NCI-H1105 (cell line): ENCODE data around the gene FAT3.

Experiments used
- DNase-seq: peaks from one replicate; lab custom pipeline; 2025; lab: John Stamatoyannopoulos, UW

The FAT3 gene

GRCh38 chr11:92224407-92225124, at the start of gene FAT3:
FAT3 (plus strand) TSS chr11:92224818; CDS start chr11:92352113, 127,295 bp downstream.
- peak; percentile 83 for DNase-seq

GRCh38 chr11:92179017-92179670, 45.5 kb upstream of the FAT3 start:
- DNase-seq = no peak

GRCh38 chr11:92180226-92180625, 44.4 kb upstream of the FAT3 start:
- DNase-seq = no peak

GRCh38 chr11:92180664-92181251, 43.9 kb upstream of the FAT3 start:
- no peak for DNase-seq

- DNase-seq = no peak
Observed at GRCh38 chr11:92190535-92191206, 33.9 kb upstream of the FAT3 start.

- no peak for DNase-seq
Observed at GRCh38 chr11:92192141-92192540, 32.5 kb upstream of the FAT3 start.

GRCh38 chr11:92198268-92198667, 26.4 kb upstream of the FAT3 start:
- DNase-seq = no peak

- no peak for DNase-seq
Observed at GRCh38 chr11:92199991-92200390, 24.6 kb upstream of the FAT3 start.

- DNase-seq = no peak
Observed at GRCh38 chr11:92204731-92205130, 19.9 kb upstream of the FAT3 start.

- DNase-seq = no peak
Observed at GRCh38 chr11:92206441-92206840, 18.2 kb upstream of the FAT3 start.

- no peak for DNase-seq
Observed at GRCh38 chr11:92211576-92212167, 12.9 kb upstream of the FAT3 start.

- no peak for DNase-seq
Observed at GRCh38 chr11:92212530-92212929, 12.1 kb upstream of the FAT3 start.

- no peak for DNase-seq
Observed at GRCh38 chr11:92216789-92217188, 7.8 kb upstream of the FAT3 start.

GRCh38 chr11:92219476-92219875, 5.1 kb upstream of the FAT3 start:
- no peak for DNase-seq

- DNase-seq = no peak
Observed at GRCh38 chr11:92222701-92223100, 1.9 kb upstream of the FAT3 start.

GRCh38 chr11:92224054-92224406, 588 bp upstream of the FAT3 start:
- no peak for DNase-seq

- DNase-seq = peak; percentile 50
Observed at GRCh38 chr11:92225125-92225567, 528 bp downstream of the FAT3 start.

GRCh38 chr11:92225568-92226330, 1.1 kb downstream of the FAT3 start:
- peak; percentile 43 for DNase-seq

GRCh38 chr11:92226331-92227229, 2.0 kb downstream of the FAT3 start:
- DNase-seq = peak; percentile 22

GRCh38 chr11:92227230-92227814, 2.7 kb downstream of the FAT3 start:
- DNase-seq = no peak
